Hepatocyte (in vitro differentiated cells): Measurements from ENCODE around the gene CERK.

ENCODE experiments used
- CTCF ChIP-seq: fragments of 200-600 bp; sonication (generic); IDR thresholded peaks from 2 replicates; pipeline ENCODE4 v1.5.1; 2016; ENCODE audit warnings: antibody characterized with exemption, mild to moderate bottlenecking; ENCODE audit not compliant: poor library complexity
- EZH2 ChIP-seq: fragments of 200-600 bp; sonication (generic); IDR thresholded peaks from 2 replicates; pipeline ENCODE4 v1.6.1; 2016; ENCODE audit warnings: antibody characterized with exemption, mild to moderate bottlenecking, borderline replicate concordance

- TF ChIP-seq EZH2: no peak
- TF ChIP-seq CTCF: no peak
Measured at GRCh38 chr22:46639843-46640242, 98.2 kb downstream of the CERK start.
